Transverse colon (tissue), 3 donors: ENCODE measurements around the gene DSCAM.
A peak's percentile ranks its signal among the peaks of the same experiment; 100 is the strongest.

Experiments used
- CTCF ChIP-seq, 5 experiments: fragments of 200-600 bp in 3 of 5; fragments of 450-650 bp in 2 of 5; sonication (generic) in 3 of 5; IDR thresholded peaks; 1 replicate in 2 of 5; 2 replicates in 3 of 5; pipeline ENCODE4 v1.5.1; 2016 to 2017; ENCODE audit warnings: antibody characterized with exemption in 5 of 5, inconsistent platforms in 3 of 5, mild to moderate bottlenecking in 2 of 5, moderate library complexity in 1 of 5
- EP300 ChIP-seq: sonication (generic); formaldehyde crosslinking; IDR thresholded peaks from one replicate; pipeline ENCODE4 v1.6.1; 2017; ENCODE audit warnings: antibody characterized with exemption, low read depth
- POLR2A ChIP-seq: fragments of 450-650 bp; IDR thresholded peaks from one replicate; pipeline ENCODE4 v1.6.1; 2016; ENCODE audit warnings: antibody characterized with exemption, mild to moderate bottlenecking, moderate library complexity

GRCh38 chr21:40053007-40053406 is 794.0 kb downstream of the DSCAM start:
- TF ChIP-seq CTCF (IDR thresholded peaks at IDR 0.05) (no peak), EP300 (peak; percentile 54), POLR2A (no peak)
